GM23248 (cell line): Measurements from ENCODE around the gene REC8.

Source experiments
- EZH2 ChIP-seq: fragments of 200-600 bp; sonication (generic); IDR thresholded peaks from 2 replicates; pipeline ENCODE4 v1.6.1; 2018; ENCODE audit warnings: antibody characterized with exemption, mild to moderate bottlenecking; ENCODE audit not compliant: insufficient read depth, poor library complexity, severe bottlenecking
- EZH2phosphoT487 ChIP-seq: fragments of 200-600 bp; sonication (generic); IDR thresholded peaks from 2 replicates; pipeline ENCODE4 v1.6.1; 2018; ENCODE audit warnings: antibody characterized with exemption, moderate library complexity, mild to moderate bottlenecking, low read depth; ENCODE audit not compliant: insufficient read depth

DNA sequence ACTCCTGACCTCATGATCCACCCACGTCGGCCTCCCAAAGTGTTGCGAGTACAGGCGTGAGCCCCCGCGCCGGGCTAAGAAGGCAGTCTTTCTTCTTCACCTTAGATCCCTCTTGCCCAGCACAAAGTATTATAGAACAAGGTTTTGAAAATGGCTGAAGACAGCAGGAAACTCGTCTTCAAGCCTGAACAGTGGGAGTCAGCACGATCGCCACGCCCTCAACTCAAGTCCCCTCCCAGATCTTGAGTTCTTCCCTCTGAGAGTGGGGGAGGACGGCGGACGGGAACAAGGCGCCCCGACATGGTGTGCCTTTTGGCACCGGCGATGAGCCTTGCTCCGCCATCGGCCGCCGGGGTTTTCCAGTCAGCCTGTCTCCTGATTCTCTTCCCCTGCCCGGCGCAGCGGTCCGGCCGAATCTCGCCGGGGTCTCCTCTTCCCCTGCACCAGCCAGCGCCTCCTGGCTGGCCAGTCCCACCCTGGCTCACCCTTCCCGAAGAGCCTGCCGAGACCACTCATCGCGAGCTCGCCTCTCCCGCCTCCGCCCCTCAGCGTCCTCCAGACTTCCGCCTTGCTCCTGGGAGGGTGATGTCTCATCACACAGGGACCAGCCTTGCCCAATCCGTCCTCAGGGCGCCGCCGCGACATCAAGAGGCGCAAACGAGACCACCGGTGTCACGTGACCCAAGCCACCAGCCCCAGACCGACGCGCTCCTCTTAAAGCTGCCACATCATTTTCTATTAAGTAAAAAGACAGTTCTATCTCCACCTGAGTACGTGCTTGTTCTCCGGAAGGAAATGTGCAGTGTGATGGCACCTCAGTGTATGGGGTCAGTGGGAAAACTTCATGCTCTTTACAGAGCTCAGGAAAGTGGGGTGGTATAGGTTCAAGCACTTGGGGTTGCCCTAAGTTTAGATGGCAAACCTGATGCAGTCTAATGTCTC is 41.3 kb downstream of the REC8 start, which contains the start of gene CHMP4A:
- no peak for TF ChIP-seq EZH2phosphoT487
- TF ChIP-seq EZH2, result no peak
